Retinal pigment epithelial cell (primary cell): ENCODE data around the gene DYTN.
A peak's percentile ranks its signal among the peaks of the same experiment; 100 is the strongest.

Source experiments
- DNase-seq: peaks from one replicate; pipeline ENCODE4 v3.0.0-alpha.2; 2010; ENCODE audit warnings: low read depth
- H3K4me3 ChIP-seq: 2 replicates; pipeline ENCODE4 v1.5.1; 2011; ENCODE audit warnings: mild to moderate bottlenecking, low read length, control low read depth, moderate library complexity
- TF ChIP-seq, protein P1 (sequence below): conservative IDR thresholded peaks from 2 replicates; pipeline ENCODE4 v1.5.1; 2011; ENCODE audit warnings: low read depth, low read length, control low read depth, inconsistent platforms

DYTN gene, protein sequence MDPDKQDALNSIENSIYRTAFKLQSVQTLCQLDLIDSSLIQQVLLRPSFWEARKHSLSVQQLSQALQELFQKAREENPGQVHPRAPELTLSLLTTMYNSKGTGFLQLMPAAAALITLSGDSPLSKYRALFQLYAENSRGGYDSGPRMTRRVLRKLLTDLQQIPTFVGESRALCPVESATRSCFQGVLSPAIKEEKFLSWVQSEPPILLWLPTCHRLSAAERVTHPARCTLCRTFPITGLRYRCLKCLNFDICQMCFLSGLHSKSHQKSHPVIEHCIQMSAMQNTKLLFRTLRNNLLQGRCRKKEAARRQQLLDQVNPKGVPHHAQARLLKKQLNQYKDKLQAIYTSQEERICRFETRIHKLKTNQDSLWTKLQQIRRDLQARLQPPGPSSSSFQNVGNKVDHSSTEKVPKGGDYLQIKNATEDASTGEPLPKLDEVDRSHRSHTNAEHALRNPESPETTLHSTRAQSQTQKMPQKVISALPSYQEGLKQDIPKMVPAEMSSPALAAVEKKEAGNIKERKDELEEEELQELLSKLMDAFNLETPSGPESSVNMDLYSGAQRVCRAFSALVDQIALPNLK

GRCh38 chr2:206718296-206718695 lies at the start of gene DYTN:
Gene DYTN (minus strand): TSS chr2:206718396. CDS start chr2:206718279, 117 bp downstream.
- TF ChIP-seq, protein P1, sequence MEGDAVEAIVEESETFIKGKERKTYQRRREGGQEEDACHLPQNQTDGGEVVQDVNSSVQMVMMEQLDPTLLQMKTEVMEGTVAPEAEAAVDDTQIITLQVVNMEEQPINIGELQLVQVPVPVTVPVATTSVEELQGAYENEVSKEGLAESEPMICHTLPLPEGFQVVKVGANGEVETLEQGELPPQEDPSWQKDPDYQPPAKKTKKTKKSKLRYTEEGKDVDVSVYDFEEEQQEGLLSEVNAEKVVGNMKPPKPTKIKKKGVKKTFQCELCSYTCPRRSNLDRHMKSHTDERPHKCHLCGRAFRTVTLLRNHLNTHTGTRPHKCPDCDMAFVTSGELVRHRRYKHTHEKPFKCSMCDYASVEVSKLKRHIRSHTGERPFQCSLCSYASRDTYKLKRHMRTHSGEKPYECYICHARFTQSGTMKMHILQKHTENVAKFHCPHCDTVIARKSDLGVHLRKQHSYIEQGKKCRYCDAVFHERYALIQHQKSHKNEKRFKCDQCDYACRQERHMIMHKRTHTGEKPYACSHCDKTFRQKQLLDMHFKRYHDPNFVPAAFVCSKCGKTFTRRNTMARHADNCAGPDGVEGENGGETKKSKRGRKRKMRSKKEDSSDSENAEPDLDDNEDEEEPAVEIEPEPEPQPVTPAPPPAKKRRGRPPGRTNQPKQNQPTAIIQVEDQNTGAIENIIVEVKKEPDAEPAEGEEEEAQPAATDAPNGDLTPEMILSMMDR = no peak
- no peak within 1 kb of the TSS for H3K4me3 ChIP-seq

DNA sequence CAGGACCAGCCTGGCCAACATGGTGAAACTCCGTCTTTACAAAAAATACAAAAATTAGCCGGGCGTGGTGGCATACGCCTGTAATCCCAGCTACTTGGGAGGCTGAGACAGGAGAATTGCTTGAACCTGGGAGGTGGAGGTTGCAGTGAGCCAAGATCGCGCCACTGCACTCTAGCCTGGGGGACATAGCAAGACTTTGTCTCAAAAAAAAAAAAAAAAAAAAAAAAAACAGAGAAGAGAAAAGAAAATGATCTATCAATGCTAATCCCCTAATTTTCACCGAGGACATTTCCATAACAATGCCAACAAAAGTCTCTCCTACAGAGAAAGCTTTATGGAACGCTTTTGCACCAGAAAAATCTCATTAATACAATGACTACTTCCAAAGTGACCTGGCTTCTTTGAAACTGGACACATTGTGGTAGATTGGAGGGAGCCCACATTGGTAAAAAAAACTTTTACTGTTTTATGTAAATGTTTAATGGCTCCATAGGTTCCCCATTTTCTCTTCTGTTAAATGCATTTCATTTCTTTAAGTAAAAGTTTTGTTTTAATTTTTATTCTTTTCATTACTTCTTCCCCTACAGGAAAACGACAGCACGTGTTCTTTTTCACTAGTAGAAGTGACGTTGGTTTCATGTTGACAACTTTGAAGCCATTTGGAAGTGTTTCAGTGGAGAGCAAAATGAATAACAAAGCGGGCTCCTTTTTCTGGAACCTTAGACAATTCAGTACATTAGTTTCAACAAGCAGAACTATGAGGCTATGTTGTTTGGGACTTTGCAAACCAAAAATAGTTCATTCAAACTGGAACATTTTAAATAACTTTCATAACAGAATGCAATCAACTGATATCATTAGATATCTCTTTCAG lies 48.1 kb upstream of the DYTN start:
- TF ChIP-seq, protein P1 = no peak
- DNase-seq = no peak
- H3K4me3 ChIP-seq = peak overlapping the region; percentile 96

More at GRCh38 chr2:206718296-206718695, at the start of gene DYTN:
- DNase-seq = no peak

GRCh38 chr2:206765242-206766056 lies 47.3 kb upstream of the DYTN start, which contains the start of the genes FASTKD2 and MDH1B:
Gene FASTKD2 (plus strand): TSS chr2:206765606. CDS start chr2:206766694, 1,088 bp downstream.
Gene MDH1B (minus strand): TSS chr2:206765328. CDS start chr2:206765271, 57 bp downstream.
- peak within 1 kb of the TSS; percentile 96 for H3K4me3 ChIP-seq
- DNase-seq = peak; percentile 89
- TF ChIP-seq, protein P1 = no peak

GRCh38 chr2:206764673-206765241 lies 46.6 kb upstream of the DYTN start:
- peak overlapping the region; percentile 96 for H3K4me3 ChIP-seq
- DNase-seq = no peak
- TF ChIP-seq, protein P1 = no peak

DNA sequence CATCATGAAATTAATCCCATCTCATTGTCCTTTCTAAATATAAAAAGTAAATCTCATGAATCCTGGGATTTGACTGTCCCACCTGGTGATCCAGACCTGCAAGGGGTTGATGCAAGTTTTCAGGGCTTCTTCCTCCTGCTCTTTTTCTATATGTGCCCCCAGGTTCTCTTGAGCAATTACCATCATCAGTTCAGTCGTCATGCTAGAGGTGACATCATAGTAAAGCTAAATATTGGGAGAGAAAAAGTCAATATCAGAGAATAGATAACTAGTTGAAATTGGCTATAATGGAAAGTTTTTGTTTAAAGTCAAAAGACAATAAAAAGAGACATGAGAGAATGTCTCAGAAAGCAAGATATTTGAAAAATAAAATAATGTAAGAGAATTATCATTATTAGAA lies 38.6 kb upstream of the DYTN start:
- no peak for DNase-seq
- H3K4me3 ChIP-seq = no peak overlapping the region
- TF ChIP-seq, protein P1 = no peak

GRCh38 chr2:206740800-206741199 lies 22.6 kb upstream of the DYTN start:
- DNase-seq = no peak
- TF ChIP-seq, protein P1 = no peak
- no peak overlapping the region for H3K4me3 ChIP-seq
